Left cardiac atrium (tissue), 4 donors: ENCODE data around the gene KRT31. TPM values are rescaled to one million over a fixed set of nuclear protein-coding genes. Genes with fewer than 3 reads are reported as not detected.
"Not testable (repeated sequence)": the region's sequence is repeated elsewhere in the genome, so short reads cannot be mapped to it uniquely, and the experiment has no call there.

Source experiments
- ATAC-seq, 2 donors: fragments of 200-7000 bp; cut with Tn5 transposase; one replicate each; pipeline ENCODE4 v1.9.1; 2020; ENCODE audit warnings: mild to moderate bottlenecking in 2 of 2, moderate library complexity in 2 of 2
- DNase-seq: peaks from one replicate; pipeline ENCODE4 v3.0.0-alpha.2; 2020
- intact Hi-C, 2 donors: fragments of 100-400 bp; cut with DNase I; formaldehyde crosslinking; loops; one replicate each; pipeline versions ENCODE4 v1.14.1 to v1.15.1; 2022 to 2023
- total RNA-seq, 2 donors: library from RNA; stranded (reverse); fragmentation: NEBNext Ultra II Directional; extraction: Animal tissue kit (Norgen Biotek cat#: 25700); gene quantifications; one replicate each; pipeline ENCODE4 v1.2.1, GENCODE V29; 2021
- donor health status: DM: no; HTN: yes; CAD: no.
- donor health status: DM: no; HTN: yes; CAD: no; lungs with severe emphysema.
- donor health status: DM: yes; HTN: yes; CAD: no.
- donor health status: Dilated cardiomyopathy.

Gene KRT31
- total RNA-seq, 2 donors from 2014 or later: not detected

DNA sequence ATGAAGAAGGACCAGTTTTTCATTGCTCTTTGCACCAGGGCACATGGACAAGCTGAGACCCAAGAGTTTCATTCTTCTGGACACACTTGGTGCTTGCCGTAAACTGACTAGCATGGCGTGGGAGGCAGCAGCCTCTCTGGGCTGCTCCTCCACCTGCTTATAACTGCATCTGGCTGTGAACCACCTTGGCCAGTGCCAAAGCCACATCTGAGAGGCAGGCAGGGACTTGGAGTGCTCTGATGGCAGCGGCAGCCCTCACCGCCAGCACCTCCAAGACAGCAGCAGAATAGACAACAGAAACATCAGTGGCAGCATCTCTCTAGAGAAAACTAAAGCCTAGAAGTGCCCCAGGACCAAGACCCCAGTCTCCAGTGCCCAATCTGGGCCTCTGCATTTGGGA is 22.3 kb upstream of the KRT31 start:
- intact Hi-C loops: no loop called here
- ATAC-seq (no peak), DNase-seq (no peak)

DNA sequence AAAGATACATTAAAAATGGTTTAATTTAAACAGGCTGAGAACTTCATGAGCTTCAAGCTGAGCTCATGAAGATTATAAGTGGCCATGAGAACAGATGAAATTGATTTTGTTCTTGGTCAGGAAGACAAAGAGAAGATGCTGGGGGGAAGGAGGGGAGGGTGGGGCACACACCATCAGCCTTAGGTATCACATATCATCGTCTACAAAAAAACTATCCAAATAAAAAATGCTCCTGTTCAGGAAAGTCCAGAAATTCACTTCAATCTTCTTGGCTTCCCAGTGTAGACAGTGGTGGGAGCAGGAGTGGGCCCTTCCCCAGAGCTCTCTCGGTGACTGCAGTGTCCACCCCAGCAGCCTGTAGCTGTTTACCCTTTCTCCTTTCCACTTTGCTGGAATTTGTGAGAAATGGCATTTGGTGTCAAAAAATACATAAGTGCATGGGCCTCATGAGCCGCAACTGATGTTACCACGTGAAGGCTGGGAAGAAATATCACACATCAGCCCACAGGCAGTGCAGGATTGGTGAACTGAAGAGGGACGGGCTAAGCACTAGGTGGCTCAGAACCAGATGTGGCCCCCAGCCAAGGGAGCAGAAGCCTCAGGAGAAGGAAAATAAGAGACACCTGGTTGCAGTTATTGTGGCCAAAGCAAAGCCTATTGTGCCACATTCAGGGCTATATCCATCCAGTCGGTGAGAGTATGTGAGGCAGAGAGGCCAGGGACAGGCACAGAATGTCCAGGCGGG is 20.9 kb upstream of the KRT31 start:
- no peak for ATAC-seq
- intact Hi-C loops: no loop called here

DNA sequence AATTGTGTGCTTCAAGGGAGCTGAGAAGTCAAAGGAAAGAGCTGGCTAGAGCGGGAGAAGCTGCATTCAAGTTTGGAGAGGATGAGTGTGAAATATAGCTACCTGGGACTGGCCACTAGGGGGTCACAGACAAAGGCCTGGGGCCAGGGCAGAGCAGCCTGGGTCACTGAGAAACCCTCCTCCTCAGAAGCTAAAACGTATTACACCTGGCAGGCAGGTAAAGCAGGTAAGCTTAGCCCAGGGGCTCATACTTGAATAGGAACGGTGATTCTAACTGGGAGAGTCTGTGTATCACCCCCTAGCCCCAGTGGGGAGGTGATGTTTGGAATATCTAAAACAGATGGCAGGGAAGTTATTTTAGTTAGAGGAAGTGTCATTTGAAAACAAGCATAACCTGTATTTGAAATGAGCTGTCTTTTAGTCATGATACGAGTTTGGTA is 20.2 kb upstream of the KRT31 start:
- ATAC-seq: no peak
- intact Hi-C loops: no loop called here
- DNase-seq: no peak

More for the DNA sequence above, 20.9 kb upstream of the KRT31 start:
- DNase-seq: no peak

DNA sequence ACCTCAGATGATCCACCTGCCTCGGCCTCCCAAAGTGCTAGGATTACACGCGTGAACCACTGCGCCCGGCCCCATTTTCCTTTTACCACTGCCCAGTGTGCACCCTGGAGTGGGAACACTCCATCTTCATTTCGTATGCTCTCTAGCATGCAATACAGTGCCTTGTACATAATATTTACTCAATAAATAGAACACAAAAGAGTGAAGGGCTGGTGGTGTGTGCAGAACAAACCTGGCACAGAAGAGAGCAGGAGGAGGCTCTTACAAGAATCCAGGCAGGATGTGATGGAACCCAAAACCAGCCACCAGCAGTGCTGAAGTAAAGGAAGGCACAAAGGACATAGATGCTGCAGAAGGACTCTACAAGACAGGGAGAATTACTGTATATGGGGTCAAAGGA is 19.7 kb upstream of the KRT31 start:
- DNase-seq (no peak), ATAC-seq (no peak)
- intact Hi-C loops: no loop called here

DNA sequence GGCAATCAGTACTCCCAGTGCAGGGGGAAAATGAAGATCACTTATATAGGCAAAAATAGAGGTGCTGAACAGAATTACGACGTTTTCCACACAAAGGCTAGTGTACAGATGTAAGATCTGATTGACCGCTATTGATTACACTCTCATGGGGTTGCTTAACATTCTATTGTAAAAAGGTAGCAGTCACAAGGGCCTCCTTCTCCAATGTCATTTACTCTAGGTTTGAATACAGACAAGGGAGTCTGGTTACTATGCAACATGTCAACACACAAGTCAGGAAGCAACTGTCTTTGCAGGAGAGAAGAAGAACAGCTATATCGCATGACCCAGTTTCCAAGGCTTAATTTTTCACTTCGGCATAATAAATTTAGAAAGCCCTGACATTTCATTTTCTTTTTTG is 19.1 kb upstream of the KRT31 start:
- intact Hi-C loops: no loop called here
- DNase-seq: no peak
- no peak for ATAC-seq

DNA sequence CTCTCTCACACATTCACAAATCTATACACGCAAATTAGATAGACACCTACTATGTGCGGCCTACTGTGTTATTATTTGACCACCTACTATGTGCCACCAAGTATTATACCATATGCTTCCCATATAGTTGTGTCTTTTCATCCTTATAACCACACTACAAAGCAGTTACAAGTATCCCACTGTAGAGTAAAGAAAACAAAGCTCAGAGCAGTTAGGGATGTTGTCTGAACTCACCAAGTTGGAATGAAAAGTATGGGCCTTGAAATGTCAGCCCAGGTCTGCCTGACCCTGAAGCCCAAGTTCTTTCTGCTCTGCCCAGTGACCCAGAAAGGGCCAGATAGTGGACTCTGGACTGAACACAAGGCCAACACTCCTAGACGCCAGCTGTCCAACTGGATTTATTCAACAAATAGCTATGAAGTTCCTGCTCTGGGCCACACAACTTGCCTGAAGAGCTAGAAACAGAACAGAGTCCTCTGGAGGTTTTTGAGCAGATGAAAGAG is 18.5 kb upstream of the KRT31 start:
- ATAC-seq: peak in 1 of 2 donors; percentile 90
- intact Hi-C loops: no loop called here
- no peak for DNase-seq

DNA sequence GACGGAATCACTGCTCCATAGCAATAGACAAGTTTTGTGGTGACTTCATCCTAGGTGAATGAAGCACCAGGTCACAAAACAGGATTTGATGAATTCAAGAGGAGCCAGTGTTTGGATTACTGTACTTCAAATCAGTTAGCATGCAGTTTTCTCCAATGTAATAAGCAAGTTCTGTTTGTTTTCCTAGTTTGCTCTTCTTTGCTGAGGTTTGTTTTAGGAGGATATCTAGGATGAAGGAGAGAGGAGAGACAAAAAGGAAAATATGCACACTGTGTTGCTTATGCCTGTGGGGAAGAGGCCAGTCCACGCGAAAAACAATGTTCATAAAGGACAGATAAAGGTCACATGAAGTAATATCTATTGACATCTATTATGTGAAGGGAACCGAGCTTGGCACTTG is 18.0 kb upstream of the KRT31 start:
- intact Hi-C loops: no loop called here
- ATAC-seq: no peak
- no peak for DNase-seq

DNA sequence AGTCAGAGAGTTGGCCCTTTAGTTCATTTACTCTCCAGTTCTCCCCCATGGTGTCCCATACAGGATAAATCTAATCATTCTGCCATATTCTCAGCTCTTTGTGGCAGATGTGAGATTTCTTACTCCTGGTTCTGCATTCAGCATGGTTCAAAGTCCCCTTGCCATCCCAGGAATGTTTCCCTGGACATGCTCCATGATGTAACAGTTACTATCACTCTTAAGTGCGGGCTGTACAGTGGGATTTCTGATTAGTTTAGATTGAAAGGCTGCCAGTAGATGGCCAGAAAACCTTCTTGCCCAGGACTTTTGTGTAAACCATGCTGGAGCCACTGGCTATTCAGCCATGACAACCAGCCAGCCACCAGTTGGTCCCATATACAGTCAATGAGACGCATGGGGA is 16.6 kb upstream of the KRT31 start:
- intact Hi-C loops: no loop called here
- ATAC-seq (no peak), DNase-seq (no peak)

DNA sequence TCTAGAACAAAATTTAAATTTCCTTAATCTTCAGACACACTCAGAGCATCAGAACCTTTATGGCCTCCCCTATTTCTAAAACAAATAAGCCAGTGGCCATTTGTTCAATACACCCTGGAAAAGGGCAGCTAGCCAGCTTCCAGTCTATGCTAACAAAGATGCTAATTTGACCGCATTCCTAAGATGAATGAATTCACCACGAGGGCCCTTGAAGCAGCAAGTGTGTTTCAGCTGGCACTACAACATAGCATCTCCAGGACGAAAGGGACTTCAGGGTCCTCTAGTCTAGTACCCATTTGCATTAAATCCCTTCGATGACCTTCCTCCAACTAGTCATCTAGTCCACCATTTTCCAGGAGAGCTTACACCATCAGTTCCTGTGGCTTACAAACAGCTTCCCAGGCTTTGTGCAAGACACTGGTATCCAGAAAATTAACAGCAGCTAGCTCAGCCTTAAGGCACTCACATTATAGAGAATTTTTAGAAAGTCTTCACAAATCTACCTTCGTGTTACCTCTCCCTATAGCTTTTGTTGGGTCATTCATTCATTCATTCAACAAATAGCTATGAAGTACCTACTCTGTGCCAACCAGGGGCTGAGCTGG is 16.0 kb upstream of the KRT31 start:
- DNase-seq (no peak), ATAC-seq (no peak)
- intact Hi-C loops: no loop called here

DNA sequence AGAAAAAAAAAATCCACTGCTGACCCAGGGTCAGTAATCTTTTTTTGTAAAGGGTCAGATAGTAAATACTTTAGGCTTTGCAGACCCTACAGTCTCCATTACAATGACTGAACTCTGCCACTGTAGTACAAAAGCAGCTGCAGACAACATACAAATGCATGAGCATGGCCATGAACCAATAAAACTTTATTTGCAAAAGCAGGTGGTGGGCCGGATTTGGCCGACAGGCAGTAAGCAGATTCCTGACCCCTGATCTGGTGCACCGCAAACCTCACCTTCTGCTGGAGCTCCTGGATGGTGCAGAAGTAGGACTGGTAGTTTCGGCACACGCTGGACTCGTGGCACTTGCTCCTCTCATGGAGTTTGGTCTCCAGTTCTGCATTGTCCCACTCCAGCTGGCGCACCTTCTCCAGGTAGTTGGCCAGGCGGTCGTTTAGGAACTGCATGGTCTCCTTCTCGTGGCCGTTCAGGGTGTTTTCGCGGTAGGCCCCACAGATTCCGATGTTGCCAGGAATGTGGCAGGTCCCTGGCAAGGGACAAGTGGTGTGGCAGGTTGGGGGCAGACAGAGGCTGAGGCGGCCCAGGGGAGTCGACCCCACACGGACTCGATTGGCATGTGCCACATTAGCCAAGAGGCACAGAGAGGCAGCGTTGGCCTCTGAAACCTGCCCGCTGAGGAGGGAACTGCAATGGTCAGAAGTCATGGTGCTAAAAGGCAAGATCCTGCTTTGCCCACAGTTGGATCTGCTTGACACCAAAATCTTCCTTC is 13.8 kb upstream of the KRT31 start:
- DNase-seq: no peak
- intact Hi-C loops: no loop called here
- ATAC-seq: no peak

DNA sequence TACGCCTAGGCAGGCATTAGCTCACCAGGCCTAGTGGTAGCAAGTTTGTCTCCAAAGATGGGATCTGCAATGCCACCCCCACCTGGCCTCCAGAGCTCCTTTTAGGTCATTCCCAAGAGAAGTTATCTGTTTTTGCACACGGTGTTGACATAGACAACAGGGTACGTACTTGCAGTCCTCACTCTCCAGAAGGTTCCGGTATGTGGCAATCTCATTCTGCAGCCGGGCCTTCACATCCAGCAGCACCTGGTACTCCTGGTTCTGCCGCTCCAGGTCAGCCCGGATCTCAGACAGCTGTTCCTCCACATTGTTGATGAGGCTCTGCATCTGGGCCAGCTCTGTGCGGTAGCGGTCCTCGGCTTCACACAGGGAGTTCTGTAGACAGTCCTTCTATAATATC is 9.8 kb upstream of the KRT31 start:
- DNase-seq: no peak
- intact Hi-C loops: no loop called here
- no peak for ATAC-seq

DNA sequence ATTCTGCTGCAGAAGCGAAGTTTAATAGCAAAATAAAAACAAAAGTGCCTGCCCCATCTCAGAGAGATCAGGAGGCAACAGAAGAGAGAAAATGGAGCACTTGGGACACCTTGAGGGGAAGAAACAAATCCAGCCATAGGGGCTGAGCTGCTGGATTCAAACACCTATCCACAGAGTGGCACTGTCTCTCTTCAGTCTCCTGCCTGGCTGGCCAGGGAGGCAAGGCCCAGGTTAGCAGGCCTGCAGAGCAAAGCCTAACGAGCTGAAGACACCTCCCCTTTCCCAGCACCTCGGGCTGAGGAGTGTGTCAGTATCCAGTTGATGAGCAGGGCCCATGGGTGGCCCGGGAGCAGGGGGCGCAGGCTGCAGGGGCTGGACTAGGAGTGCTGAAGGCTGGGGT is 8.8 kb upstream of the KRT31 start:
- DNase-seq: no peak
- intact Hi-C loops: no loop called here
- ATAC-seq: peak in 1 of 2 donors; percentile 57

DNA sequence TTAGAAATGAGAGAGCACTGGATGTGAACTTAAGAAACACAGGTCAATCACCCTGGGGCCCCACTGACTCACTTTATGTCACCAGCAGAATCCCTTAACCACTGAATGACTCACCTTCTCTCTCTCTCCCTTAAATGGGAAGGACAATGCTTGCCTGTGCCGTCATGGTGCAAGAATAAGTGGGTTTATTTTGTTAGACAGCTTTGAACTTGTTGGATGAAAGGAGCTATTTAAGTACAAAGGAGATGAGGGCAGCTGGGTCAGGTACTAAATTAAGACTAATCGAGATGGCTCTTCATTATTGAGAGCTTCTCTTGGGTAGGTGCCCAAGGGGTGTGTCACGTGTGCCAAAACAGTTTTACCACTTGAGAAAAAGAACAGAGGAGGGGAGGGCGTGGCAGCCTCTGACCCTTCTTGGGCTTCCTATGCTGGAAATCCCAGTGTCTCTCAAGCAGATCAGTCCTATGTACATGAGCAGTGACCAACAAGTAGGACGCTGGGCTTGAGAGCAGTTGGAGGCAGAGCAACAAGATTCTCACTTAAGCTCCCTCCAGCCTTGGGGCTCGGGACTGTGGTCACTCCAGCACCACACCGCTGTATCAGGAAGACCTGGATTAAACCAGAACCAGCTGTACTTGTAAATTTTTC is 6.7 kb upstream of the KRT31 start:
- intact Hi-C loops: no loop called here
- peak; percentile 57 to 85 for ATAC-seq
- no peak for DNase-seq

DNA sequence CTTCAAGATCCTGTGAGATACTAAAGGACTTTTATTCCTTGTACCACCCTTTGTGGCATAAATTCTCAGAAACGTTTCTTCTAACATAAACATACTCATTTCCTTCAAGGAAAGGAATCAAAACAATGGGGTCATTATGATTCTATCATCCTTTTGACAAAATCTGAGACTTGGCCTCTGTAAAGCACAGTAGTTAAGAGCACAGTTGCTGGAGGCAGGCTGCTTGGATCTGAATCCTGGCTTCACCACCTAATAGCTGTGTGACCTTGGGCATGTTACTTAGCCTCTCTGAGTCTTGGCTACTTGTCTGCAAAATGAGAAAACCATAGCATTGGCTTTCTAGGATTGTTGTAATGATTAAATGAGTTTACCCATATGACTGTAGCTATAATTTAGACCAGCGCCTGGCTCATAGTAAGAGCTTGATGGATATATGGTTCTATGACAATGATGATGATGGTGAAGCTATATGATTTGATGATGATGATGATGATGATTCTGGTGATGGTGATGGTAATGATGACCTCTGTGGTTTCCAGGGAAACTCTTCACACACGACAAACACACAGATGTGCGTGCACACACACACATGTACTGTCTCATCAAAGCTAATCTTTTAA is 6.1 kb upstream of the KRT31 start:
- ATAC-seq (no peak), DNase-seq (no peak)
- intact Hi-C loops: no loop called here

DNA sequence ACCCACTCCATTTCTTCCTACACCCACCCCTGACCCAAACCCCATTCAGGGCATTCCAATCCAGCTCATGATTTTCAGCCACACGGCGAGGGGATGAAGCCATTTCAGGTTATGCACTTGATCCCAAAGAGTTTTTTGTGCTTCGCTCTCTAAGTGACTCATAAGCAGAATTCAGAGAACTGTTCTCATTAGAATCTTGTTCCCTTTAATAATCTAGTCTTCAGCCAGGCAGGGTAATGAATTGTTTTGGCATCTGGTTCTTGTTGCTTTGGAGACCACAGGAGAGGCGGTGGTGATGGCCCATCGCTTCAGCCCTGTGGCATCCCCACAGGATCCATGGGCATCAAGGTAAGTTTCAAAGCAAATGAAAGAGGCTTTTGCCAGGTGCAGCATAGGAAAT is 4.8 kb upstream of the KRT31 start:
- intact Hi-C loops: no loop called here
- DNase-seq (no peak), ATAC-seq (no peak)

DNA sequence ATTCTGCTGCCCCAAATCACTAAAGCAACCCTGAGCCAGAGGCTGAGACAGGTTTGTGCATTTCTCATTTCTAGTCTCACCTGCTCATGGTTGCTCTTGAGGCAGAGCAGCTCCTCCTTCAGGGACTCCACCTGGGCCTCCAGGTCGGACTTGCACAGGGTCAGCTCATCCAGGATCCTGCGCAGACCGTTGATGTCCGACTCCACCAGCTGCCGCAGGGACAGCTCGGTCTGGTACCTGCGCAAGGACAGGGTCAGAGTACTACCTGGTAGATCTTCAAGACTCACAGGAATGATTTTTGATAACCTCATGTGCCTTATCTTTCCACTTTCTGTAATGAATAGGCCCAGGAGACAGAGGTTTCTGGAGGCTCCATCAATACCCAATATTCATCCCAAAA is 1.1 kb downstream of the KRT31 start:
- no peak for ATAC-seq
- intact Hi-C loops: no loop called here
- no peak for DNase-seq

DNA sequence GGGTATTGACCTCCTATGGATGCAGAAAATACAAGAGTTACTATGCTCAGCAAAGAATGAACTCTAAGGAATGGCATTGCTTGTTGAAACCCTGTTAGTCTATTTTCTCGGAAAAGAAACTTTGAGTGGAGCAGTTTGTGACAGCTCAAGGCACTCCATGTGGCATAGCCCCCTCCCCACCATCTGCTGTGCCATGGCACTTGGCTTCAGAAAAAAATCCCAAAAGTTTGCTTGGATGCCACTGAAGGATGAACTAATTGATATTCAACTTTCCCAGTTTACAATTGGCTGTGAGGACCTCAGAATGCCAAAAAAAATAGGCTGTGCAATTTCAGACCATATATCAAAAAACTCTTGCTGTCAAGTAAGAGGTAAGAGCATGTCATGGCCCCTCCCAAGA is 1.8 kb downstream of the KRT31 start:
- DNase-seq: no peak
- intact Hi-C loops: no loop called here
- no peak for ATAC-seq

DNA sequence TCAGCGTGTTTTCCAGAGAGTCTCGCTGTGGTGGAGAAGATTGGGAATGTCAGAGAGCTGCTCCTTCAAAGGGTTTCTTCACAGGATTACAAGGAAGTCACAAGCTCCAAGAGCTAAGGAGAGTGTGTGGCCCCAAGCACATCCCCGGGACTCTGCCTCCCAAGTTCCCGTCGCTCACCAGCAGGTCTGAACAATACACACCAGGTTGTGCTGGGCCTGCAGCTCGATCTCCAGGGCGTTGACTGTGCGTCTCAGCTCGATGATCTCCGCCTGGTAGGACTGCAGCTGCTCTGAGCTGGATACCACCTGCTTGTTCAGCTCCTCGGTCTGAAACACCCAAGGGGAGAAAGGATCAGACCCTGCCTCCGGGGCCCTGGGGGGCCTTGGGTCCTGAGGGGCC is 2.4 kb downstream of the KRT31 start:
- DNase-seq, ATAC-seq, intact Hi-C loops: not testable (repeated sequence)

DNA sequence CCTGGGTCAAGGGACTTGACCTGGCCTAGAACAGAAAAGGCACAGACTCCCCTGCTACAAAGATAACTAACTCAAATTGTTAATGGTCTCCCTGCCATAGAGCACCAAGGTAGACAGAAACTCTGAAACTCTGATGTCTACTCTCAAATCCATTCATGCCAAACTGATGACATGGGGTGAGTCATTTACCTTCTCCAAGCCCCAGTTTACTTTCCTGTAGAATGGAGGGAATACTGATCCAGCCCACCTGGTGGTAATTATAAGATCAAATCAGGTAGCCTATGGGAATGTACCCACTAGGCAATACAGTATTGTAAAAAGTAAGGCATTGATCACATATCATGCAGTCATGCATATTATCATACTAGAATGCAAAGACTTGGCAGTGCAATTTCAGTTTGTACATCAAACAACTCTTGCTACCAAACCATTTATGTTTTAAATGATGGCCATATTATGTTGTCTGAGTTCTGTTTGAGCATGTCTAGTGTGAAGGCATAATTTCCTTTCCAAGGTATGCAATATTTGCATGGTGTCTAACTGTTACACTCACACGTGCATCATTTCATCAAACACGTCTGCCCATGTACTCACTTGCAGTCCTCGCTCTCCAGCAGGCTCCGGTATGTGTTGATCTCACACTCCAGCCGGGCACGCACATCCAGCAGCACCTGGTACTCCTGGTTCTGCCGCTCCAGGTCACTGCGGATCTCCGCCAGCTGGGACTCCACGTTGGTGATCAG is 3.0 kb downstream of the KRT31 start:
- no peak for DNase-seq
- intact Hi-C loops: no loop called here
- ATAC-seq: no peak
